Neural crest cell (in vitro differentiated cells): ENCODE data around the gene AKAP9. TPM values are rescaled to one million over a fixed set of nuclear protein-coding genes. Genes with fewer than 3 reads are reported as not detected.
"Not testable (repeated sequence)": the region's sequence is repeated elsewhere in the genome, so short reads cannot be mapped to it uniquely, and the experiment has no call there.

ENCODE experiments used
- DNase-seq: peaks from one replicate; pipeline ENCODE4 v3.0.0; 2021; ENCODE audit warnings: low read depth, mixed read lengths, low spot score
- H3K27ac Mint-ChIP-seq: one replicate; pipeline ENCODE4 v1.8.0; 2021; ENCODE audit warnings: mild to moderate bottlenecking, mixed read lengths; ENCODE audit not compliant: unreplicated experiment
- H3K27me3 Mint-ChIP-seq: 2 replicates; pipeline ENCODE4 v1.8.0; 2021; ENCODE audit warnings: low read depth, mild to moderate bottlenecking, mixed read lengths
- H3K36me3 Mint-ChIP-seq: 2 replicates; pipeline ENCODE4 v1.8.0; 2021; ENCODE audit warnings: low read depth, mild to moderate bottlenecking, mixed read lengths
- H3K4me1 Mint-ChIP-seq: 2 replicates; pipeline ENCODE4 v1.8.0; 2021; ENCODE audit warnings: mixed read lengths
- H3K4me3 Mint-ChIP-seq: one replicate; pipeline ENCODE4 v1.8.0; 2021; ENCODE audit warnings: mild to moderate bottlenecking, mixed read lengths
- H3K9me3 Mint-ChIP-seq: 2 replicates; pipeline ENCODE4 v1.8.0; 2021; ENCODE audit warnings: mixed read lengths
- total RNA-seq: library from RNA; stranded (reverse); gene quantifications from 2 replicates; pipeline ENCODE4 v1.2.1, GENCODE V29; 2021
- TF ChIP-seq, protein P1 (sequence below): fragments of 200-600 bp; sonication (generic); conservative IDR thresholded peaks from 2 replicates; pipeline ENCODE4 v1.5.0; 2021; ENCODE audit warnings: antibody characterized with exemption, mild to moderate bottlenecking

AKAP9 gene
- total RNA-seq, 1 donor from 2014 or later = 32.0 TPM

GRCh38 chr7:91973639-91974038 lies 33.0 kb downstream of the AKAP9 start:
- H3K27ac Mint-ChIP-seq = no peak overlapping the region
- no peak overlapping the region for H3K4me3 Mint-ChIP-seq
- TF ChIP-seq, protein P1, sequence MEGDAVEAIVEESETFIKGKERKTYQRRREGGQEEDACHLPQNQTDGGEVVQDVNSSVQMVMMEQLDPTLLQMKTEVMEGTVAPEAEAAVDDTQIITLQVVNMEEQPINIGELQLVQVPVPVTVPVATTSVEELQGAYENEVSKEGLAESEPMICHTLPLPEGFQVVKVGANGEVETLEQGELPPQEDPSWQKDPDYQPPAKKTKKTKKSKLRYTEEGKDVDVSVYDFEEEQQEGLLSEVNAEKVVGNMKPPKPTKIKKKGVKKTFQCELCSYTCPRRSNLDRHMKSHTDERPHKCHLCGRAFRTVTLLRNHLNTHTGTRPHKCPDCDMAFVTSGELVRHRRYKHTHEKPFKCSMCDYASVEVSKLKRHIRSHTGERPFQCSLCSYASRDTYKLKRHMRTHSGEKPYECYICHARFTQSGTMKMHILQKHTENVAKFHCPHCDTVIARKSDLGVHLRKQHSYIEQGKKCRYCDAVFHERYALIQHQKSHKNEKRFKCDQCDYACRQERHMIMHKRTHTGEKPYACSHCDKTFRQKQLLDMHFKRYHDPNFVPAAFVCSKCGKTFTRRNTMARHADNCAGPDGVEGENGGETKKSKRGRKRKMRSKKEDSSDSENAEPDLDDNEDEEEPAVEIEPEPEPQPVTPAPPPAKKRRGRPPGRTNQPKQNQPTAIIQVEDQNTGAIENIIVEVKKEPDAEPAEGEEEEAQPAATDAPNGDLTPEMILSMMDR = no peak
- H3K36me3 Mint-ChIP-seq = peaks cover 6% of the 10 kb centered on the region
- peaks cover 16% of the 10 kb centered on the region for H3K4me1 Mint-ChIP-seq
- H3K27me3 Mint-ChIP-seq = no peaks in the 10 kb centered on the region
- DNase-seq = no peak
- H3K9me3 Mint-ChIP-seq = no peaks in the 10 kb centered on the region

DNA sequence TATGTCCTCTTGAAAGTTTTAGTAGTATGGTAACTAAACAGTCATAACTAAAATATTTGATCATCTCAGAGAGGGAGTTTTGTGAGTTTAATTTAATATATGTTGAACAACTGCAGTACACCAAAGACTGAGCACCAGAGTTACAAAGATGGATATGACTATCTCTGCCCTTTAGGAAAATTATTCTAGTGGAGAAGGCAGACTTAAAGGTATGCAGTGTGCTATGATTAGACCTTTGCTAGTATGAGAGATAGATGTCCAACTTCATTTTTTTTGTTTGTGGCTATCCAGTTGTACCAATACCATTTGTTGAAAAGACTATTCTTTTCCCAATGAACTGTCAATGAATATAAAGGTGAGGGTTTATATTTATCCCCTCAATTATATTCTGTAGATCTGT lies 33.4 kb downstream of the AKAP9 start:
- peaks cover 6% of the 10 kb centered on the region for H3K36me3 Mint-ChIP-seq
- H3K27me3 Mint-ChIP-seq = no peaks in the 10 kb centered on the region
- H3K27ac Mint-ChIP-seq = no peak overlapping the region
- TF ChIP-seq, protein P1 = no peak
- H3K9me3 Mint-ChIP-seq = no peaks in the 10 kb centered on the region
- peaks cover 16% of the 10 kb centered on the region for H3K4me1 Mint-ChIP-seq
- no peak overlapping the region for H3K4me3 Mint-ChIP-seq
- no peak for DNase-seq

GRCh38 chr7:91976743-91977142 lies 36.1 kb downstream of the AKAP9 start:
- no peak overlapping the region for H3K27ac Mint-ChIP-seq
- TF ChIP-seq, protein P1 = no peak
- H3K27me3 Mint-ChIP-seq = no peaks in the 10 kb centered on the region
- H3K4me3 Mint-ChIP-seq = no peak overlapping the region
- H3K9me3 Mint-ChIP-seq = no peaks in the 10 kb centered on the region
- DNase-seq = no peak
- H3K36me3 Mint-ChIP-seq = peaks cover 7% of the 10 kb centered on the region
- H3K4me1 Mint-ChIP-seq = peaks cover 3% of the 10 kb centered on the region

GRCh38 chr7:91979590-91979989 lies 38.9 kb downstream of the AKAP9 start:
- TF ChIP-seq, protein P1 = no peak
- H3K4me3 Mint-ChIP-seq = no peak overlapping the region
- peaks cover 13% of the 10 kb centered on the region for H3K9me3 Mint-ChIP-seq
- peaks cover 2% of the 10 kb centered on the region for H3K4me1 Mint-ChIP-seq
- H3K27ac Mint-ChIP-seq = no peak overlapping the region
- no peaks in the 10 kb centered on the region for H3K27me3 Mint-ChIP-seq
- DNase-seq = no peak
- peaks cover 26% of the 10 kb centered on the region for H3K36me3 Mint-ChIP-seq

- not testable (repeated sequence) for DNase-seq, H3K27me3 Mint-ChIP-seq, H3K4me3 Mint-ChIP-seq, H3K27ac Mint-ChIP-seq, H3K4me1 Mint-ChIP-seq
- Mint-ChIP-seq H3K9me3 (peaks cover 15% of the 10 kb centered on the region), H3K36me3 (peaks cover 32% of the 10 kb centered on the region)
Measured at GRCh38 chr7:91982352-91982751, 41.7 kb downstream of the AKAP9 start.

- TF ChIP-seq, protein P1 = no peak
- Mint-ChIP-seq H3K4me1 (peaks cover 9% of the 10 kb centered on the region), H3K4me3 (no peak overlapping the region), H3K36me3 (peaks cover 21% of the 10 kb centered on the region), H3K9me3 (peaks cover 11% of the 10 kb centered on the region), H3K27ac (no peak overlapping the region), H3K27me3 (no peaks in the 10 kb centered on the region)
- DNase-seq = no peak
Measured at GRCh38 chr7:91988213-91988612, 47.6 kb downstream of the AKAP9 start.
